ENCODE results near the gene YTHDC2.

Gene YTHDC2

DNA sequence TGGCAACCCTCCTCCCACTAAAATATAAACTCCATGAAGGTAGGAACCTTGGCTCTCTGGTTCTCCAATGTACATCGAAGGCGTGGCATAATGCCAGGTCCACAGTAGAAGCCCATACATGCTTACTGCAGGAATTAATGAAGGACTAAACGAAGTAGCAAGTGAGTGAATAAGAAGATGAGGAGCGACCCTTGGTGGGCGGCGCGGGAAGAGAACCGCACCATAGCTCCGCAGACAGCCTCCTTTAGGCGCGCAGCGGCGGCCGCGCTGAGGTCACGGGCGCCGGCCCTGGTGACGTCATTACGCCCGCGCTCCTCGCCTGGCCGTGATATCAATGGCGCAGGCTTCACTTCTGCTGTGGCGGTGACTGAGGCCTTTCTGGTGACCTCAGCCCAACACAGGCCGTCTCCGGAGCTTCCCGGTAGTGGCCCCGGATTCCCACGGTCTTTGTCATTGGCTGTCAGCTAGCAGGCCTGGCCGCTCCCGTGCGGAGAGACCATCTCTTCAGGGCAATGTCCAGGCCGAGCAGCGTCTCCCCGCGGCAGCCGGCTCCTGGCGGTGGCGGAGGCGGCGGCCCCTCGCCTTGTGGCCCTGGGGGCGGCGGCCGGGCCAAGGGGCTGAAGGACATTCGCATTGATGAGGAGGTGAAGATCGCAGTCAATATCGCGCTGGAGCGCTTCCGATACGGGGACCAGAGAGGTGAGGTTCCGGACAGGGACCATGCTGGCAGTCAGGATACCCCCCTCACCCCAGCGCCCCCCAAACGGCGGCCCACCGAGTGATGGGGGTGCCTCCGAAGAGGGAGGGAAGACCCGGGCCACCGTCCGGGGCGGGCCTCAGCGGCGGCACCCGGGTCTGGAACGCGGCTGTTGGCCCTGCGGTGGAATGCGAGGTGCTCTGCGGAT is at the start of gene YTHDC2:
Gene YTHDC2, plus strand, starts transcription at position 311 of the 905 bp plus-strand sequence. Its CDS starts 202 bp downstream, at position 513.
- H3K4me3 ChIP-seq (ENCODE audit: low read depth, low read length), result peak within 1 kb of the TSS; percentile 80
- TF ChIP-seq, protein P1, sequence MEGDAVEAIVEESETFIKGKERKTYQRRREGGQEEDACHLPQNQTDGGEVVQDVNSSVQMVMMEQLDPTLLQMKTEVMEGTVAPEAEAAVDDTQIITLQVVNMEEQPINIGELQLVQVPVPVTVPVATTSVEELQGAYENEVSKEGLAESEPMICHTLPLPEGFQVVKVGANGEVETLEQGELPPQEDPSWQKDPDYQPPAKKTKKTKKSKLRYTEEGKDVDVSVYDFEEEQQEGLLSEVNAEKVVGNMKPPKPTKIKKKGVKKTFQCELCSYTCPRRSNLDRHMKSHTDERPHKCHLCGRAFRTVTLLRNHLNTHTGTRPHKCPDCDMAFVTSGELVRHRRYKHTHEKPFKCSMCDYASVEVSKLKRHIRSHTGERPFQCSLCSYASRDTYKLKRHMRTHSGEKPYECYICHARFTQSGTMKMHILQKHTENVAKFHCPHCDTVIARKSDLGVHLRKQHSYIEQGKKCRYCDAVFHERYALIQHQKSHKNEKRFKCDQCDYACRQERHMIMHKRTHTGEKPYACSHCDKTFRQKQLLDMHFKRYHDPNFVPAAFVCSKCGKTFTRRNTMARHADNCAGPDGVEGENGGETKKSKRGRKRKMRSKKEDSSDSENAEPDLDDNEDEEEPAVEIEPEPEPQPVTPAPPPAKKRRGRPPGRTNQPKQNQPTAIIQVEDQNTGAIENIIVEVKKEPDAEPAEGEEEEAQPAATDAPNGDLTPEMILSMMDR (conservative IDR thresholded peaks at IDR 0.05; ENCODE audit: low read depth, low read length), result peak; percentile 46
- DNase-seq (ENCODE audit: low read depth), result peak; percentile 84

DNA sequence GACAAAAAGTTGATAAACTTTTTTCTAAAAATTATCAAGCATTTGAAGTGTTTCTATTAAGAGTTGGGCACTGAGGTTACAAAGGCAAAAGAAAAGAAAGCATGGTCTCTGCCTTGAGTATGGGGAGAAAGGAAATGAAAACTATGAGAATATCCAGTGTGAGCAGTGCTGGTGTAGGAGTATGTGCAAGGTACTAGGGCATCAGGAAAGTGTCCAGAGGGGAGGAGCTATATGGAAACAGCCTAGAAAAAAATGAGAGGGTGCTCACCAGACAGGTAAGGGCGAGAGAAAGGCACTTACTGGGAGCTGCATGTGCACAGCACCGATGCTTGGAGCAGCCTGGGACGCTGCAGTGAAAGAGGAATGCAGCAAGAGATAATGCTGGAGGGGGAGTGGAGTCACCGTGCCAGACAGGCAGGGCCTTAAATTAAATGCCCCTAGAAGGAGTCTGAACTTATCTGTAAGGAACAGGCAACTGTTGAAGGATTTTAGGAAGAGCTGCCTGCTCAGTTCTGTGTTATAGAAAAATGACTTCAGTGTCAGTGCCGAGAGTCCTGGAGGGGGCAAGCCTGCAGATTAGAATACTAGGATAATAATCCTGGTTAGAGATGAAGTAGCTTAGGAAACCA is 39.3 kb upstream of the YTHDC2 start:
- no peak for DNase-seq (ENCODE audit: low read depth)
- TF ChIP-seq, protein P1 (conservative IDR thresholded peaks at IDR 0.05; ENCODE audit: low read depth, low read length), result no peak
- no peak overlapping the region for H3K4me3 ChIP-seq (ENCODE audit: low read depth, low read length)

- TF ChIP-seq, protein P1 (conservative IDR thresholded peaks at IDR 0.05; ENCODE audit: low read depth, low read length), result no peak
- DNase-seq (ENCODE audit: low read depth), result no peak
Measured at GRCh38 chr5:113478691-113479090, 34.8 kb upstream of the YTHDC2 start.

DNA sequence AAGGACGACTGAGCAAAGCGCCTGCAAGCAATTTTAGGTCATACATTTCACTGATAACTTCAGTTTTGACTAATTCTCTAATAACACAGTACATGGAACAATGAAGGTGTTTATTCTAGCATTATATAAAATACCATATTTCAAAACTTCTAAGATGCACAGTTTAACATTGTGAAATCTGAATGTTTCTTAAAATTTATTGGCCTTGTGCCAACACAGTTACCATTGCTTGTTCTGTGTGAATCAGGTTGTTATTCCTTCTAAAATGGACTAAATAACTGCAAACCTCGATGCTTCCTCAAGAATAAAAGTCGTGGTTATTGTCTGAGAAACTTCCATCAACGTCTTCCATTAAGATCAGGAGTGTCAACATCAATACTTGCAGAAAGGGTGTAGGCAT is 33.3 kb upstream of the YTHDC2 start:
- DNase-seq (ENCODE audit: low read depth), result peak; percentile 37
- H3K4me3 ChIP-seq (ENCODE audit: low read depth, low read length), result no peak overlapping the region
- TF ChIP-seq, protein P1 (conservative IDR thresholded peaks at IDR 0.05; ENCODE audit: low read depth, low read length), result no peak

More at GRCh38 chr5:113478691-113479090, 34.8 kb upstream of the YTHDC2 start:
- H3K4me3 ChIP-seq (ENCODE audit: low read depth, low read length), result no peak overlapping the region

DNA sequence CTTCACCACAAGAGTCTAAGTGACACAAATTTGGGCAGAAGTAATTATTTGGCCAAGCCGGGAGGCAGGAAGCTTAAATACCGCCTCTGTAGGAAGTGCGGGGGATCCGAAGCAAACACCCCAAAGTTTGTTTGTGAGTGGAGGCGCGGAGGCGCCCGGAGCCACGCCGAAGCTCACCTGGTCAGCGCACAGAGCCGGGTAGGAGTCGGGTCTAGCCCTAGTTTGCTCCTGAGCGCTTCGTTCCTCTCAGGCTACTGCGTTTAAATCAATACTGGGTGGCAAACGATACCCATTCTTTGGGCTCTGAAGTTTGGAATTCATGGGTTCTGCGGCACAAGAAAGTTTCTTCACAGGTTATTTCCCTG is 26.1 kb upstream of the YTHDC2 start:
- H3K4me3 ChIP-seq (ENCODE audit: low read depth, low read length), result peak overlapping the region; percentile 79
- peak; percentile 19 for DNase-seq (ENCODE audit: low read depth)
- TF ChIP-seq, protein P1 (conservative IDR thresholded peaks at IDR 0.05; ENCODE audit: low read depth, low read length), result no peak

DNA sequence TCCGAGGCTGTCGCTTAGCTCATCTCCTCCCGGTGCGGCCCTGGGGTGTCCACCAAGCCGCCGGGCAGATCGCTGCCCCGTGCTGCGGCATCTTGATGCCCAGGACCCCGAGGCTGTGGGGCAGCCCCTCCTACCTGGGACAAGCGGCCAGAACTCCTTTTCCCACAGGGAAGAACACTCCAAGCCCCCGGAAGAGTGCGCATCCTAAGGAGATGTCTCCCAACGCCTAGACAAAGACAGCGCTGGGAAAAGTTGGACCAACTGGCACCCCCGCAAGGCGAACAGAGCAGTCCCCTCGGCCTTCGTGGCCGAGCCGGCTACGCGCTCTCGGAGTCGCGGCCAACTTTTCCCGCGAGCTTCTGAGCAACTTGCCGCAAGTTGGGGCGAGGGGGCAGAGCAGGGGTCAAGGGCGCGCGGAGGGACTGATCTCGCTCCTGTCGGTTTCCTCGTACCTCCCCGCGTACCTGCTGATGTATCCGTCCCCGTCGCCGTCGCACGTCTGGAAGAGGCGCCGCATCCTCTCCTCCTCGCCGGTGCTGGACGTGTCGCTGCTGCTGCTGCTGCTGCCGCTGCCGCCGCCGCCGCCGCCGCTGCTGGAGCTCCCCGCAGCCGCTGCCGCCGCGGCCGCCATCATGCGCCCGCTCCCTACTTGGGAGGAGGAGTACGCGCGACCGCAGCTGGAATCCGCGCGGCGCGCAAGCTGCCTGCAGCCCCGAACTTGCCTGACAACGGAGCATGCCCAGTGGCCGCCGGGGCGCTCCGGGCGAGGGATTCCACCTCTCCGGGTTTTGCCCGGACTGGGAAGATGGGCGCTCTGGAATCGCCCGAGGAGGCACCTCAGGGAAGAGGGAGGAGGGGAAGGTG is 25.5 kb upstream of the YTHDC2 start, which contains the start of gene MCC:
Gene MCC, minus strand, starts transcription at position 673 of the 864 bp plus-strand sequence.
- peak within 1 kb of the TSS; percentile 79 for H3K4me3 ChIP-seq (ENCODE audit: low read depth, low read length)
- TF ChIP-seq, protein P1 (conservative IDR thresholded peaks at IDR 0.05; ENCODE audit: low read depth, low read length), result no peak
- DNase-seq (ENCODE audit: low read depth), result peak; percentile 94

All from choroid plexus epithelial cell (primary cell).